HG03521 (cell line): ENCODE results near the gene TNS2.

Experiments
- ATAC-seq: cut with Tn5 transposase; IDR thresholded peaks from one replicate; pipeline ENCODE4 v1.9.1; 2021; ENCODE audit warnings: mild to moderate bottlenecking, moderate library complexity; ENCODE audit not compliant: unreplicated experiment

The TNS2 gene

GRCh38 chr12:53044052-53044581, 5.7 kb upstream of the TNS2 start:
- no peak for ATAC-seq

GRCh38 chr12:53044896-53045695, 4.8 kb upstream of the TNS2 start:
- ATAC-seq: no peak

- ATAC-seq: no peak
These were observed 4.2 kb upstream of the TNS2 start for GRCh38 chr12:53045696-53046045.

GRCh38 chr12:53046655-53047220, 3.1 kb upstream of the TNS2 start:
- ATAC-seq: peak; percentile 14

- peak; percentile 68 for ATAC-seq
These were observed 2.4 kb upstream of the TNS2 start for GRCh38 chr12:53047221-53048032.

GRCh38 chr12:53048033-53048779, 1.7 kb upstream of the TNS2 start:
- no peak for ATAC-seq

GRCh38 chr12:53048780-53049401, 974 bp upstream of the TNS2 start:
- no peak for ATAC-seq

- ATAC-seq: no peak
These were observed 677 bp downstream of the TNS2 start for GRCh38 chr12:53050426-53051057.

- no peak for ATAC-seq
These were observed 1.4 kb downstream of the TNS2 start for GRCh38 chr12:53051058-53051880.

- ATAC-seq: no peak
These were observed 2.1 kb downstream of the TNS2 start for GRCh38 chr12:53051881-53052412.

GRCh38 chr12:53052419-53053217, 2.8 kb downstream of the TNS2 start:
- no peak for ATAC-seq

GRCh38 chr12:53053218-53054111, 3.6 kb downstream of the TNS2 start:
- ATAC-seq: peak; percentile 5

- ATAC-seq: peak; percentile 86
These were observed 4.4 kb downstream of the TNS2 start for GRCh38 chr12:53054112-53054878.

- no peak for ATAC-seq
These were observed 5.8 kb downstream of the TNS2 start for GRCh38 chr12:53055471-53056266.

GRCh38 chr12:53056296-53056695, 6.4 kb downstream of the TNS2 start:
- ATAC-seq: no peak
